ENCODE measurements around the gene MRPL33. TPM values are rescaled to one million over a fixed set of nuclear protein-coding genes. Genes with fewer than 3 reads are reported as not detected.

Gene MRPL33
- total RNA-seq: 10 to 100 TPM; 85.8 to 90.0 TPM
- 251 TPM for polyA plus RNA-seq

GRCh38 chr2:27771548-27772335, at the start of gene MRPL33:
Gene MRPL33 (plus strand): TSS chr2:27771719. CDS start chr2:27771778, 59 bp downstream.
- peaks cover 26% of the 10 kb centered on the region for H3K4me1 ChIP-seq (ENCODE audit: insufficient read depth, low read length)
- H3K27me3 ChIP-seq (ENCODE audit: insufficient read depth, low read length, poor library complexity, severe bottlenecking): no peaks in the 10 kb centered on the region
- peak; percentile 88 to 93 (median 90) for DNase-seq
- H3K4me3 ChIP-seq (ENCODE audit: low read length): peak within 1 kb of the TSS; percentile 94
- H3K27me3 Mint-ChIP-seq: peaks cover 0 to 3% of the 10 kb centered on the region in 2 donors
- H3K9me3 ChIP-seq (ENCODE audit: low read length): no peaks in the 10 kb centered on the region
- H3K4me1 Mint-ChIP-seq: peaks cover 49 to 57% (median 57%) of the 10 kb centered on the region in 3 donors
- peaks cover 10% of the 10 kb centered on the region for H3K36me3 ChIP-seq (ENCODE audit: insufficient read depth, low read length)
- POLR2A ChIA-PET: interaction anchor here (0.6 to 0.7 kb wide), 2 partner anchors 308 to 701 kb away, joined by 3 read pairs; no protein-coding TSS in a partner anchor
- peak within 1 kb of the TSS; percentile 92 to 100 (median 100) for H3K27ac Mint-ChIP-seq
- H3K36me3 Mint-ChIP-seq: peaks cover 0 to 45% (median 5%) of the 10 kb centered on the region in 3 donors
- H3K9me3 Mint-ChIP-seq: no peaks in the 10 kb centered on the region
- CTCF ChIA-PET: interaction anchor here (1.2 kb wide), 1 partner anchor 619 kb away, joined by 3 read pairs; no protein-coding TSS in a partner anchor
- H3K4me3 Mint-ChIP-seq: peak within 1 kb of the TSS; percentile 99 to 100 (median 100)
- peak within 1 kb of the TSS; percentile 96 for H3K27ac ChIP-seq (ENCODE audit: low read depth, low read length)

GRCh38 chr2:27721884-27722485, 49.5 kb upstream of the MRPL33 start:
- H3K4me1 Mint-ChIP-seq: peaks cover 2% of the 10 kb centered on the region in 3 donors
- peaks cover 16 to 24% of the 10 kb centered on the region in 2 donors for H3K27me3 Mint-ChIP-seq
- no peaks in the 10 kb centered on the region for H3K36me3 ChIP-seq (ENCODE audit: insufficient read depth, low read length)
- no peaks in the 10 kb centered on the region for H3K9me3 ChIP-seq (ENCODE audit: low read length)
- DNase-seq: no peak
- H3K36me3 Mint-ChIP-seq: no peaks in the 10 kb centered on the region
- H3K27ac Mint-ChIP-seq: no peak overlapping the region
- H3K4me3 ChIP-seq (ENCODE audit: low read length): no peak overlapping the region
- H3K27me3 ChIP-seq (ENCODE audit: insufficient read depth, low read length, poor library complexity, severe bottlenecking): peaks cover 8% of the 10 kb centered on the region
- CTCF ChIA-PET: interaction anchor here (1.8 to 2.3 kb wide), 3 partner anchors 10 to 18 kb away, joined by 5 to 9 read pairs (median 8); no protein-coding TSS in a partner anchor
- H3K9me3 Mint-ChIP-seq: no peaks in the 10 kb centered on the region
- no peak overlapping the region for H3K4me3 Mint-ChIP-seq
- no peak overlapping the region for H3K27ac ChIP-seq (ENCODE audit: low read depth, low read length)
- H3K4me1 ChIP-seq (ENCODE audit: insufficient read depth, low read length): peaks cover 2% of the 10 kb centered on the region
- POLR2A ChIA-PET: no interaction called here

DNA sequence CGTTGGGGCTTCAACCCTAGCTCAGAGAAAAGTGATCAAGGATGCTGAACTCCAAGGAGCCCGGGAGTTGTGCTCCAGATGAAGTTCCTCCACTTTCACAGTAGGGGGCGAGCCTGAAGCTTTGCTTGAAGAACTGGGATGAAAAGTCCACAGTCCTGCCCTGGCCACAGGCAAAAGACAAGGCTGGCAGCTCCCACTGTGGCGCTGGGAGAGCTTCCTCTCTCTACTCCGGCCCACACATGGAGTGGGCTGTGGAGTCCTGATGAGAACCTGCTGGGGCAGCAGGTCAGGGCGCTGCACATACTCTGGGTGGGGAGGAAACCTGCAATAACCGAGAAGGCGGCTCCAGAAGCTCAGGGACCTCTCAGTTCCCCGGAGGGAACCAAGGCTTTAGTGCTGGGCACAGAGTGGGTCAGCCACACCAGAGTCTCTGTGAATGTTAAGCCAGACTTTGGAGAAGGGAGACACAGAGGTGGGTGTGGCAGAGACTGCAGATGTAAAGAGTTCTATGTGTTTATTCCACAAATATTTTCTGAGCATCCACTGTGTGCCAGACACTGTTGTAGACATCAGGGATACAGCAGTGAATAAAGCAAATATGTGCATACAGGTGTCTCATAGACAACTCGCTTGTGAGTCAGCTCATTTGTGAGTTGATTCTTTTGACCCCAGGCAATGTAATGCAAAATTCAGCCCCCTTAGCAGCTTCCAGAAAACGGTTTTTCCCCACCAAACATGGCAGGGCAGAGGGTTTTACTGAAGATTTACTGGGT, 48.0 kb upstream of the MRPL33 start:
- Histone ChIP-seq H3K36me3 (ENCODE audit: insufficient read depth, low read length) (no peaks in the 10 kb centered on the region), H3K27me3 (ENCODE audit: insufficient read depth, low read length, poor library complexity, severe bottlenecking) (peaks cover 8% of the 10 kb centered on the region), H3K4me3 (ENCODE audit: low read length) (no peak overlapping the region), H3K27ac (ENCODE audit: low read depth, low read length) (no peak overlapping the region), H3K4me1 (ENCODE audit: insufficient read depth, low read length) (no peaks in the 10 kb centered on the region), H3K9me3 (ENCODE audit: low read length) (no peaks in the 10 kb centered on the region)
- peak overlapping the region in 1 of 8 donors; percentile 32 for H3K27ac Mint-ChIP-seq
- H3K9me3 Mint-ChIP-seq: no peaks in the 10 kb centered on the region
- H3K36me3 Mint-ChIP-seq: no peaks in the 10 kb centered on the region
- CTCF ChIA-PET: interaction anchor here (1.0 to 2.3 kb wide), 6 partner anchors 9 to 732 kb away, joined by 3 to 9 read pairs (median 4); no protein-coding TSS in a partner anchor
- DNase-seq: peak in 1 of 5 donors; percentile 15
- H3K27me3 Mint-ChIP-seq: peaks cover 16 to 18% of the 10 kb centered on the region in 2 donors
- H3K4me3 Mint-ChIP-seq: no peak overlapping the region
- POLR2A ChIA-PET: no interaction called here
- H3K4me1 Mint-ChIP-seq: no peaks in the 10 kb centered on the region

DNA sequence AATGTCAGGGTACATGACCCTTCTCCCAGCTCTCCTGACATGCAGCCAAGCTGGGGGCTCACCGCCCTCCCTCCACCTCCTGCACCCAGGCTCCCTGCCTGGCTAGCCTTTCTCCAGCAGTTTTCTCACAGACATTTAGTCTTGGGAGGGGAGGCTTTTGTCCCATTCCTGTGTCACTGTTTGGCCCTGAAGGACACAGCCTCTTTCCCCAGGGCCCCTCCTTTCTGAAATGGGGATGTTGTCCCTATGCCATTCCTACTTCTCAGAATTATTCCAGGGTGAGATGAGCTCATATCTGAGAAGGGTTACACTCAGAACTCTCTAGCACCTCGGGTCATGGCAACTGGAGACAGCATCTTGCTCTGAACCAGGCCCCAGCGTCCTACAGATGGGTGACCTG, 47.3 kb upstream of the MRPL33 start:
- H3K9me3 Mint-ChIP-seq: no peaks in the 10 kb centered on the region
- H3K27me3 ChIP-seq (ENCODE audit: insufficient read depth, low read length, poor library complexity, severe bottlenecking): peaks cover 8% of the 10 kb centered on the region
- H3K36me3 ChIP-seq (ENCODE audit: insufficient read depth, low read length): no peaks in the 10 kb centered on the region
- H3K4me3 ChIP-seq (ENCODE audit: low read length): no peak overlapping the region
- peaks cover 16 to 18% of the 10 kb centered on the region in 2 donors for H3K27me3 Mint-ChIP-seq
- no peak overlapping the region for H3K4me3 Mint-ChIP-seq
- H3K36me3 Mint-ChIP-seq: no peaks in the 10 kb centered on the region
- no peaks in the 10 kb centered on the region for H3K4me1 ChIP-seq (ENCODE audit: insufficient read depth, low read length)
- H3K4me1 Mint-ChIP-seq: peaks cover 0 to 3% (median 0%) of the 10 kb centered on the region in 3 donors
- peak overlapping the region in 1 of 8 donors; percentile 47 for H3K27ac Mint-ChIP-seq
- CTCF ChIA-PET: interaction anchor here (1.3 kb wide), 1 partner anchor 731 kb away, joined by 3 read pairs; no protein-coding TSS in a partner anchor
- no peak overlapping the region for H3K27ac ChIP-seq (ENCODE audit: low read depth, low read length)
- POLR2A ChIA-PET: no interaction called here
- H3K9me3 ChIP-seq (ENCODE audit: low read length): no peaks in the 10 kb centered on the region
- DNase-seq: no peak

DNA sequence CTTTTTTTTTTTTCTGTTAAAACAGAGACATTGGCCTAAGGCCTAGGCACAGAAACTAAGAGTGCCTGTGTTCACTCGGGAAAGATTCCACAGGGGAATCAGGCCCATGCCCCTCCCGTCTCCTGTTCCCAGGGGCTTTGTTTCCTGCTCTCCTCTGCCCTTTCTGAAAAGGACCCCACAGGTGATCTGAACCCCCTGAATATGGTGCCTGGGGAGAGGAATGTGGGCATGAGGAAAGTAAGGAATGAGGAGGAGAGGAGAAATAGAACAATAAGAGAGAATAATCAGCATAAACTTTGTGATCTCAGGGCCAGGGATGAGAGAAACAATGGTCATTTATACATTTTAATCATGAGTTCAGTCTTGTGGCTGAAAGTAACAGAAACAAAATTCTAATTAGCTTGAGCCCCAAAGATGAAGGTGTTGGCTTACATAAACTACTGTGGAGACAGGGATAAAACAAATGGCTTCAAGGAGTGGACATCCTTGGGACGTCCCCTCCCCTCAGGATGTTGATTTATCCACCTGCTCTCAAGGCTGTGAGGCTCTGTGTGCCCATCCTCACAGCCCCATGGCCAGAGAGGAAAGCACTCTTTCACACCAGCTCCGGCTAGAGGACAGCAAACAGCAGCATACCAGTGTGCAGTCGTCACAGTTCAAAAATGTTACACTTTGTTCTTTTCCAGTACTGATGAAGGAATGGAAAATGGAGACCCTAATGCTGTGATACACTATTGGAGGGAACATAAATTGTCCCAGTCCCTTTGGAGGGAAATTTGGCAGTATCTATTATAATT, 46.4 kb upstream of the MRPL33 start:
- Mint-ChIP-seq H3K27ac (peak overlapping the region in 2 of 8 donors; percentile 7 to 64), H3K36me3 (no peaks in the 10 kb centered on the region), H3K27me3 (peaks cover 12% of the 10 kb centered on the region in 2 donors), H3K4me3 (no peak overlapping the region), H3K4me1 (peaks cover 0 to 3% (median 0%) of the 10 kb centered on the region in 3 donors), H3K9me3 (no peaks in the 10 kb centered on the region)
- Histone ChIP-seq H3K4me3 (ENCODE audit: low read length) (no peak overlapping the region), H3K27me3 (ENCODE audit: insufficient read depth, low read length, poor library complexity, severe bottlenecking) (peaks cover 4% of the 10 kb centered on the region), H3K4me1 (ENCODE audit: insufficient read depth, low read length) (no peaks in the 10 kb centered on the region), H3K9me3 (ENCODE audit: low read length) (no peaks in the 10 kb centered on the region), H3K36me3 (ENCODE audit: insufficient read depth, low read length) (no peaks in the 10 kb centered on the region), H3K27ac (ENCODE audit: low read depth, low read length) (no peak overlapping the region)
- POLR2A ChIA-PET: no interaction called here
- CTCF ChIA-PET: no interaction called here
- DNase-seq: no peak

DNA sequence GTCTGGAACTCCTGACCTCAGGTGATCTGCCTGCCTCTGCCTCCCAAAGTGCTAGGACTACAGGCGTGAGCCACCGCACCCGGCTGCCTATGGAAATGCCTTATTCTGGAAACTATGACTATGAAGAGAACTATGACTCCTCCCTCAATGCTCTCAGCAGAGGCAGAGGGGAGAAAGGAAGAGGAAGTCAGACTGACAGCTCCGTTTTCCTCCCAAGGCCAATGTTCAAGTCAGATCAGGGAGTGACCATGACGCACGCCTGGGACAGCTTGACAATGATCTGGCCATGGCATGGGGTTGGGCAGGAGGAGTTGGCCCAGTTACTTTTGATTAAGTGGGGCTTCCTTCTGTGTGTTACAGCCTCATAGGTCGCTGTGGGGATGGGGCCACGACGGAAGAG, 44.3 kb upstream of the MRPL33 start:
- no peaks in the 10 kb centered on the region for H3K27me3 ChIP-seq (ENCODE audit: insufficient read depth, low read length, poor library complexity, severe bottlenecking)
- peaks cover 0 to 3% (median 0%) of the 10 kb centered on the region in 3 donors for H3K4me1 Mint-ChIP-seq
- ChIA-PET POLR2A (no interaction called here), CTCF (interaction anchor here (1.2 kb wide), 1 partner anchor 14 kb away, joined by 3 read pairs; no protein-coding TSS in a partner anchor)
- H3K36me3 ChIP-seq (ENCODE audit: insufficient read depth, low read length): no peaks in the 10 kb centered on the region
- no peak overlapping the region for H3K4me3 ChIP-seq (ENCODE audit: low read length)
- H3K9me3 Mint-ChIP-seq: no peaks in the 10 kb centered on the region
- DNase-seq: no peak
- H3K9me3 ChIP-seq (ENCODE audit: low read length): no peaks in the 10 kb centered on the region
- H3K27me3 Mint-ChIP-seq: no peaks in the 10 kb centered on the region
- no peak overlapping the region for H3K27ac Mint-ChIP-seq
- no peak overlapping the region for H3K27ac ChIP-seq (ENCODE audit: low read depth, low read length)
- H3K36me3 Mint-ChIP-seq: no peaks in the 10 kb centered on the region
- H3K4me1 ChIP-seq (ENCODE audit: insufficient read depth, low read length): no peaks in the 10 kb centered on the region
- H3K4me3 Mint-ChIP-seq: no peak overlapping the region

DNA sequence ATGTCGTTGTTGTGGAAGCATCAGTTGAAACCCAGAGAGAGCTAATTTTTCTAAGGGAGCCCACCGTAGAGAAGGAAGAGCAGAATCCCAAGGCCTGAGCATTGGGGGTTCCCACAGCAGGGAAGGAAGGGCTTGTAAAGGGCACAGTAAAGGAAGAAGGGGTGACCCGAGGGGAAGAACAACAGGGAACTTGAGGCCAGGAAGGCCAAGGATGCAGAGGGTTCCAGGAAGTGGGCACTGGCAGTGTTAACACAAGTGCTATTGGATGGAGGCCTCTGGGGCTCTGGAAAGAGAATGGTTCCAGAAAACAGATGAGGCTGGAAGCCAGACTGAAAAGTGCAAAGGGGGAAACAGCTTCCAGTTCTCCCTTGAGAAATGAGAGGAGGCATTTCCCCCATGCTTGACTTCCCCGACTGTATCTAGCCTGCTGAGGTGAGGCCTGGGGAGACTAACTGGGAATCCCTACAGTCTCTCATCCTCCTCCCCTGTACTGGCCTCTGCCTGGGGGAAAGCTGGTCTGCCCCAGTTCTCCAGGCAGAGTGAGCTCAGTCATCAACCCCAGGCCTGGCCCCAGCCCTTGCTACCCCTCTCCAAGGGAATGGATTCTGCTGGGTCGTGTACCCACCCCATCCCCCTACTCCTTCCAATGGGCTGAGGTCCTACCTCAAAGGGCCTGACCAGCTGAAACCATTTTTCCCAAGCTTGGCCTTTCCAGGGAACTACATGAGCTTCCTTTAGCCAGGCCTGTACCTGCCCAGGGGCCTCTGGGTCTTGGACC, 43.2 kb upstream of the MRPL33 start:
- Mint-ChIP-seq H3K4me1 (peaks cover 0 to 3% (median 0%) of the 10 kb centered on the region in 3 donors), H3K27me3 (no peaks in the 10 kb centered on the region), H3K4me3 (no peak overlapping the region), H3K9me3 (no peaks in the 10 kb centered on the region), H3K36me3 (no peaks in the 10 kb centered on the region), H3K27ac (no peak overlapping the region)
- ChIA-PET POLR2A (no interaction called here), CTCF (interaction anchor here (1.2 kb wide), 1 partner anchor 15 kb away, joined by 3 read pairs; no protein-coding TSS in a partner anchor)
- Histone ChIP-seq H3K36me3 (ENCODE audit: insufficient read depth, low read length) (no peaks in the 10 kb centered on the region), H3K27ac (ENCODE audit: low read depth, low read length) (no peak overlapping the region), H3K27me3 (ENCODE audit: insufficient read depth, low read length, poor library complexity, severe bottlenecking) (no peaks in the 10 kb centered on the region), H3K9me3 (ENCODE audit: low read length) (no peaks in the 10 kb centered on the region), H3K4me1 (ENCODE audit: insufficient read depth, low read length) (no peaks in the 10 kb centered on the region), H3K4me3 (ENCODE audit: low read length) (no peak overlapping the region)
- DNase-seq: no peak
